Lung (tissue), 12 donors: ENCODE results near the gene GPC6. TPM values are rescaled to one million over a fixed set of nuclear protein-coding genes. Genes with fewer than 3 reads are reported as not detected.

Experiments used
- ATAC-seq: fragments of 200-7000 bp; cut with Tn5 transposase; one replicate; pipeline ENCODE4 v1.9.1; 2020; ENCODE audit warnings: moderate number of reproducible peaks; ENCODE audit not compliant: insufficient read depth, low FRiP score
- DNase-seq, 3 donors: peaks; one replicate each; pipeline ENCODE4 v3.0.0-alpha.2; 2013 to 2017
- H3K27ac ChIP-seq, 2 donors: one replicate each; pipeline ENCODE4 v1.5.1; 2013; ENCODE audit warnings: mild to moderate bottlenecking in 2 of 2, moderate library complexity in 2 of 2, control low read depth in 1 of 2, inconsistent platforms in 1 of 2, low read depth in 1 of 2, low read length in 1 of 2
- H3K27me3 ChIP-seq, 3 donors: one replicate each; pipeline ENCODE4 v1.5.1; 2013; ENCODE audit warnings: low read length in 2 of 3; ENCODE audit not compliant: control insufficient read depth in 3 of 3, insufficient read depth in 3 of 3
- H3K36me3 ChIP-seq, 4 donors: one replicate each; pipeline ENCODE4 v1.5.1; 2013; ENCODE audit warnings: low read length in 4 of 4, mild to moderate bottlenecking in 1 of 4, moderate library complexity in 1 of 4; ENCODE audit not compliant: control insufficient read depth in 4 of 4, insufficient read depth in 4 of 4
- H3K4me1 ChIP-seq, 5 donors: one replicate each; pipeline ENCODE4 v1.5.1; 2013; ENCODE audit warnings: low read length in 5 of 5, mild to moderate bottlenecking in 2 of 5, moderate library complexity in 1 of 5; ENCODE audit not compliant: control insufficient read depth in 5 of 5, insufficient read depth in 5 of 5
- H3K4me3 ChIP-seq: one replicate; pipeline ENCODE4 v1.5.1; 2013; ENCODE audit warnings: mild to moderate bottlenecking, control low read depth, moderate library complexity
- H3K9ac ChIP-seq, 2 donors: one replicate each; pipeline ENCODE4 v1.5.1; 2013; ENCODE audit warnings: low read length in 2 of 2, control low read depth in 1 of 2; ENCODE audit not compliant: insufficient read depth in 1 of 2
- H3K9me3 ChIP-seq, 4 donors: one replicate each; pipeline ENCODE4 v1.5.1; 2013; ENCODE audit warnings: low read length in 3 of 4, mild to moderate bottlenecking in 1 of 4, moderate library complexity in 1 of 4; ENCODE audit not compliant: control insufficient read depth in 4 of 4, insufficient read depth in 3 of 4
- CTCF ChIP-seq: IDR thresholded peaks from 2 replicates; pipeline ENCODE4 v1.5.1; 2012; ENCODE audit warnings: mild to moderate bottlenecking; ENCODE audit errors: control extremely low read depth, extremely low read depth
- WGBS, 2 donors: extraction: QIAGEN DNeasy Blood & Tissue Kit; methylation state at CpG; one replicate each; pipeline ENCODE4 v1.1.7; 2013; 5-methylcytosine and 5-hydroxymethylcytosine counted together
- polyA plus RNA-seq, 2 donors: library from polyadenylated mRNA; stranded (reverse); fragments of 200-250 nt; gene quantifications; one replicate each; pipeline ENCODE4 v1.2.1, GENCODE V29; 2013
- total RNA-seq, 2 donors: library from RNA; depleted of rRNA in 1 of 2; stranded (reverse); fragments of >200 nt in 1 of 2; gene quantifications; one replicate each; pipeline ENCODE4 v1.2.1, GENCODE V29; 2014 to 2021
- donor health status: control.
- donor health status: control.
- donor health status: Bipolar disorder and iron deficiency.
- donor health status: healthy.
- donor health status: DM: yes; HTN: yes; CAD: no.

GPC6 gene
- total and polyA plus RNA-seq, 4 donors = 0.45 to 31.4 (median 4.8) TPM

GRCh38 chr13:93603043-93603442 lies 376.4 kb downstream of the GPC6 start:
- ATAC-seq (peak; percentile 27), DNase-seq (no peak)
- no peaks in the 10 kb centered on the region for H3K36me3 ChIP-seq
- no peaks in the 10 kb centered on the region for H3K27me3 ChIP-seq
- no peak for TF ChIP-seq CTCF
- H3K9ac ChIP-seq = no peak overlapping the region
- H3K9me3 ChIP-seq = no peaks in the 10 kb centered on the region
- H3K4me1 ChIP-seq = peaks cover 0 to 2% (median 0%) of the 10 kb centered on the region in 5 donors
- no peak overlapping the region for H3K4me3 ChIP-seq
- 66 to 85% methylated on average over 2 of the region's 2 CpGs for WGBS, 2 donors
- no peak overlapping the region for H3K27ac ChIP-seq

GRCh38 chr13:93614776-93615175 lies 388.2 kb downstream of the GPC6 start:
- 78 to 95% methylated on average over 1 of the region's 1 CpG for WGBS, 2 donors
- H3K4me3 ChIP-seq = no peak overlapping the region
- peaks cover 0 to 2% (median 0%) of the 10 kb centered on the region in 3 donors for H3K27me3 ChIP-seq
- DNase-seq (no peak), ATAC-seq (no peak)
- no peak for TF ChIP-seq CTCF
- H3K9me3 ChIP-seq = no peaks in the 10 kb centered on the region
- H3K27ac ChIP-seq = no peak overlapping the region
- no peaks in the 10 kb centered on the region for H3K36me3 ChIP-seq
- no peaks in the 10 kb centered on the region for H3K4me1 ChIP-seq
- H3K9ac ChIP-seq = no peak overlapping the region

DNA sequence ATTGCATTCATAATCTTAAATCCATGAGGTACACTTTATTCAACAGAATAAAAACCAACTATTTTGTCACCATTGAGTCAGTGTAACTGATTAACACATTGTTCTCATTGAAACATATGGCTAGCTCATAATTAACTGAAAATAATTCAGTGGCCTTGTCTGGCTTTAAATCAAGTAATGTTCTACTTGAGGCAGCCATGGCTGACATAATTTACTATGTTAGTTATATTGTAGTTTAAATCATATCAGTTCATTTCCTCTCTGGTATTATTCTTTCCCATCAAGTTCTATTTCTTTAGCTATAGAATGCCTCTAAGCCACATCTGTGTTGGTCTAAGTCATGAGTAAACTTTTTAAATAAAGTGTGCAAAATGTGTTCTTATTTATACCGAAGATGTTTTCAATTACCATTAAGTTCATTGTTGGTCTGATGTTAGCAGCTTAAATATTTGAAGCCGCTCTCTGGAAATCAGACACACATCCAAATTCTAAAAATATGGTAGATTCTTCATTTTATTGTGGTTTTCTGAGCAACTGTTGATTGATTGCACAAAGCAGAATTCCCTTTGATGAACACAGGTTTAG lies 393.7 kb downstream of the GPC6 start:
- 64 to 70% methylated on average over 2 of the region's 2 CpGs for WGBS, 2 donors
- ATAC-seq (no peak), DNase-seq (no peak)
- TF ChIP-seq CTCF = no peak
- Histone ChIP-seq H3K4me1 (no peaks in the 10 kb centered on the region), H3K4me3 (no peak overlapping the region), H3K9me3 (no peaks in the 10 kb centered on the region), H3K36me3 (no peaks in the 10 kb centered on the region), H3K27me3 (no peaks in the 10 kb centered on the region), H3K9ac (no peak overlapping the region), H3K27ac (no peak overlapping the region)

GRCh38 chr13:93621051-93621450 lies 394.4 kb downstream of the GPC6 start:
- DNase-seq (no peak), ATAC-seq (no peak)
- Histone ChIP-seq H3K36me3 (no peaks in the 10 kb centered on the region), H3K4me3 (no peak overlapping the region), H3K9me3 (no peaks in the 10 kb centered on the region), H3K27ac (no peak overlapping the region), H3K4me1 (no peaks in the 10 kb centered on the region), H3K27me3 (no peaks in the 10 kb centered on the region), H3K9ac (no peak overlapping the region)
- TF ChIP-seq CTCF = no peak
- 88 to 91% methylated on average over 2 of the region's 2 CpGs for WGBS, 2 donors
